ENCODE measurements around the gene OCRL.
A peak's percentile ranks its signal among the peaks of the same experiment; 100 is the strongest.
"Not testable (repeated sequence)": the region's sequence is repeated elsewhere in the genome, so short reads cannot be mapped to it uniquely, and the experiment has no call there.

OCRL gene

GRCh38 chrX:129540722-129541184, 694 bp downstream of the OCRL start:
- peak; percentile 2 for DNase-seq

DNA sequence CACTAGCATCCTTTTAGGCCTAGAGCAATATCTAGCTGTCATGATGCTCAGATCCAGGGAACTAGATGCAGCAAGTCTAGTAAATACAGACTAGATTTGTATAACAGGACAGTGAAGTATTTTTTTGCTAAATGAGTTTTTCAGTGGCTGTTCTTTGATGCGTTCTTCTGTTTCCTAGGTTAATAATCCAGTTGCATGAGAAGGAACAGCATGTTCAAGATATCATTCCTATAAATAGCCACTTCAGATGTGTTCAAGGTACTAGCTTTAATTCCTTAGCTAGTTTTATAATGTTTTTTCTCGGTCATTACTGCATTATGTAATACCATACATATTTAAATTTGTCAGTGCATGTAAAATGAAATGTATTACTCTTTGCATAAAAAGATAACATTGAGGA, 4.7 kb downstream of the OCRL start:
- no peak for DNase-seq

- no peak for DNase-seq
Observed at GRCh38 chrX:129545408-129545807, 5.3 kb downstream of the OCRL start.

DNA sequence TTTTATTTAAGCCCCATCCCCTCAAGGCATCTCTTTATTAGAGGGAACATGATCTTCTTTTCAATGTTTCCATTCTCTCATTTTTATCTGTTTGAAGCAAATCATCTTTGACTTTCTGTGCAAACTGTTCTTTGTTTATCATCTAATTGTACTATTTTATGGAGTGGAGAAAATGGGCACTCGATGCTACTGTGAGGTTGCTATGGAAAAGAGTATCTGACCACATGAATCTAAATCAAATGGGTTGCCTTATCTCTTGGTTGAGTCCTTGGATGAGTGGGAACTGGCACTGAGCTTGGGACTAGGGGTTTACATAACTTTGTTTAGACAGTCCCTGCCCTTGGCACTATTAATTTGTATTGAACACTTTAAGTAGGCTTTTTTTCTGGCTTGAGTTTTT, 9.1 kb downstream of the OCRL start:
- no peak for DNase-seq

DNA sequence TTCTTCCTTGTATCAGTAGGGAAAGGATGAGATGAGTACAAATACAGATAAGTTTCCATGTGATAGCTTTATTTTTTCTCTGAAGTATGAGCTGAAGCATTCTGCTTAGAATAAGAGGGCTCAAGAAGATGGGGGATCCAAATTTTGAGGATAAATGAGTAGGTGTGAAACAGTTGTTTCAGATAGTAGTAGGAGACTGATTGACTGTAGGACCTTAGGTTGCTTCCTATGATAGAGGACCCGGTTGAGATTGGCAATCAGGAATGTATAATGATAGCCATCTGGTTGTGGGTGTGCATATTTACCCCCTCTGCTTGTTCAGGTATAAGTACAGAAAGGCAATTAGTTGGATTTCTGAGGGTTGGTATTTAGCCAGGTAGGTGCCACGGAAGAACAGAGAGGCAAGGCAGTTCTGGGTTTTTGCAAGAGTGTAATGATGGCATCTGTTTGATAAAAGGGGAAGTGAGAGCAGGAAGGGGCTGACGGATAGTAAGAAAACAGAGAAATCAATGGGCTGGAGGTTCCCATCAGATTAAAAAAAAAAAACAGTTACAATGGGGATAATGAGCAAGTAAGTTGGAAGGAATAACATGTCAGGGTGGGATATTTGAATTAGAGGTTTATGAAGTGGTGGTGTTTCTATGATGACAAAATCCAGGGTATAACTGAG, 13.7 kb downstream of the OCRL start:
- no peak for DNase-seq

GRCh38 chrX:129554816-129555215, 14.8 kb downstream of the OCRL start:
- not testable (repeated sequence) for DNase-seq

GRCh38 chrX:129556806-129557315, 16.8 kb downstream of the OCRL start:
- no peak for DNase-seq

GRCh38 chrX:129557844-129558480, 17.9 kb downstream of the OCRL start:
- no peak for DNase-seq

GRCh38 chrX:129559783-129560182, 19.7 kb downstream of the OCRL start:
- DNase-seq = no peak

GRCh38 chrX:129561453-129561852, 21.4 kb downstream of the OCRL start:
- no peak for DNase-seq

DNA sequence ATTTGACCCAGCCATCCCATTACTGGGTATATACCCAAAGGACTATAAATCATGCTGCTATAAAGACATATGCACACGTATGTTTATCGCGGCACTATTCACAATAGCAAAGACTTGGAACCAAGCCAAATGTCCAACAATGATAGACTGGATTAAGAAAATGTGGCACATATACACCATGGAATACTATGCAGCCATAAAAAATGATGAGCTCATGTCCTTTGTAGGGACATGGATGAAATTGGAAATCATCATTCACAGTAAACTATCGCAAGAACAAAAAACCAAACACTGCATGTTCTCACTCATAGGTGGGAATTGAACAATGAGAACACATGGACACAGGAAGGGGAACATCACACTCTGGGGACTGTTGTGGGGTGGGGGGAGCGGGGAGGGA, 24.3 kb downstream of the OCRL start:
- not testable (repeated sequence) for DNase-seq

DNA sequence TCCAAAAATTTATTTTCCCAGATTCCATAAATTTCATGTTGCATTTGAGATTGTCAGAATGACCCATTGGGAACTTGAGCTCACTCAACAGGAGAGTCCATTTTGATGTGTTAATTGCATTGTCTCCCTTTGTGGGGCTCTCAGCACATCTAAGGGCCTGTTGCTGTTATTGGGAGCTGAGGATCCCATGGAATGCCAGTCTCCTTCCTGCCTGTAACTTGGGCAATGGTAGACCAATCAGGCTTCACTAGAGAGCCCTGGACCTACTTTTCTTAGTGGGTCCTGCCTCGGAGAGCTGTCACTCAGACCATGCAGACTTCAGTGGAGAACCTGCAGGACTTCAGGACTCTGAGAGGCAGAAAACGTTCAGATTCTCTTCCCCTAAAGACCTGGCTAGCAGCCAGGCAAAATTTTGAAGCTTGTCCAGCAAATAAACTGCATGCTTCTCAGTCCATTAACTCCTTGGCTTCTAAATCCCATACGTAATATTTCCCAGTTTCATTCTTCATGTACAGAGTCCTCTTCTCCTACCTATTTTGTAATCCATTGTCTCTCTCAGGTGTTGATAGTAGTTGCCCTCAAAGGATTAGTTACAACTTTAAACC, 25.1 kb downstream of the OCRL start:
- no peak for DNase-seq

DNA sequence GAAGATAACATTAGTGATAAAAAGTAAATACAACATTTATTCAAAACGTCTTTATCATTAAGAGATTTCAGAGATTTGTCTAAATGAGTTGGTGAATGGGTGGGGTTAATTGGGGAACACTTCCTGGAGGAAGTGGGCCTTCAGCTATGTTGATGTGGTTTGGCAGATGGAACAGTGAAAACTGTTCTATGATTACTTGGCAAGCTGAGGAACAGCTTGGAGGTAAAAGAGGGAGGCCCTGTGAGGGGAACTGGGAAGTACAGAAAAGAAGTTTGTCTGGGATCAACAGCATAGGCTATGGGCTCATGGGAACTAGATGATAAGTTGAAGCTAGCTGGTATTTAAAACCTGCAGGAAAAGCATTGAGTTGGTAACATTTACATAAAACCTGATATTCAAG, 26.0 kb downstream of the OCRL start:
- DNase-seq = no peak

DNA sequence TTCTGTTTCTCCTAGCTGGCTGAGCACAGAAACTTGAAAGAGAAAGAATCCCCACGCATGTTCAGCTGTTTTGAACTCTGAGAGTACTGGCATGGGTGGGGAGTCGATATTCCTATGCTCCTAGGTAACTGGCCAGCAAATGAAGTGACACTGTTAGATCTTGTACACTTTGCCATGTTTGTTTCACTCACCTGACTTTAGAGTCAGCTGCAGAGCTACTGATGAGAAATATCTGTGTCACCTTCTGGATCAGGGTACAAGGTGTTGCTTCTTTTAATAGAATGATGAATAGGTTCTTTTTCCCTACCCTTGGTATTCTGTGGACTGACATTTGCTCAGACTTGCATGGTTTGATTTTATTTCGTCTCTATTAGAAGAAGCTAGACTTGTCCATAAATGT, 28.3 kb downstream of the OCRL start:
- no peak for DNase-seq

DNA sequence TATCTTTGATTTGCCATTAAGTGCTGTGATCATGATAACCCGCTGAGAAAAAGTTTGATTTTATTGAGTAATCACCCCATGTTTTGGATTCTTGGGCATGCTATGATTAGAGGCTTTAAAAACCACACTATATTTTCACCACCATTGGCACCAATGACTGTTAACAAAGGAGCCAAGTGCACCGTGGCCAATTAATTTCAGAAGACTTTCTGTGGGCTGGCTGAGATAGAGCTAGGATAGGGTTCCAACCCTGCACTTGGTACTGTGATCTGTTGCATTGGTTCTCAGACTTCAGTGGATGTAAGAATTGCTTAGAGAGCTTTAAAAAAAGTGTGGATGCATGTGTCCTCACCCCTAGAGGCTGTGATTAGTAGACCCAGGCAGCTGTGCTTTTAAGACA, 32.4 kb downstream of the OCRL start:
- DNase-seq = no peak

DNA sequence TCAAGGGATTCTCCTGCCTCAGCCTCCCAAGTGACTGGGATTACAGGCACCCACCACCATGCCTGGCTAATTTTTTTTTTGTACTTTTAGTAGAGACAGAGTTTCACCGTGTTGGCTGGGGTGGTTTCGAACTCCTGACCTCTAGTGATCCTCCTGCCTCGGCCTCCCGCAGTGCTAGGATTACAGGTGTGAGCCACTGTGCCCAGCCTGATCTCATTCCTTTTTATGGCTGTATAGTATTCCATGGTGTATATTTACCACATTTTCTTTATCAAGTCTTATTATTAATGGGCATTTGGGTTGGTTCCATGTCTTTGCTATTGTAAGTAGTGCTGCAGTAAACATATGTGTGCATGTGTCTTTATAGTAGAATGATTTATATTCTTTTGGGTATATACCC, 33.6 kb downstream of the OCRL start:
- DNase-seq = not testable (repeated sequence)

DNA sequence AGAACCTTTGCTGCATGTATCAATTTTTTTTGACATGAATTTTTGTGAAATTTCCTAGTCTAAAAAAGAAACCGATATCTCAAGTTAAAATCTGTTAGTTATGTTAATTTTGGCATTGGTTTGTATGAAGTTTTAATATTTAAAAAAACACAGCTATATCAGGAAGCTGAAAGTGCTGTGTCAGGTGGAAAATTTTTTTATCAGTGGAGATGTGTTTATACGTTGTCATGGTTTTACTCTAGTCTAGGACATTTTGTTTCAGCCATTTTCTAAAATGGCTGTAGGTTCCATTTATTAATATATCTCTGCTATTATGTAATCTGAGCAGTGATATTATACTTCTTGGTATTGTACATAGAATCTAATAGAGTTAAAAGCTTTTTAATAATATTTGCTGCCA, 34.2 kb downstream of the OCRL start:
- DNase-seq = no peak

GRCh38 chrX:129576539-129576938, 36.5 kb downstream of the OCRL start:
- DNase-seq = no peak

- no peak for DNase-seq
Observed at GRCh38 chrX:129577473-129577872, 37.4 kb downstream of the OCRL start.

DNA sequence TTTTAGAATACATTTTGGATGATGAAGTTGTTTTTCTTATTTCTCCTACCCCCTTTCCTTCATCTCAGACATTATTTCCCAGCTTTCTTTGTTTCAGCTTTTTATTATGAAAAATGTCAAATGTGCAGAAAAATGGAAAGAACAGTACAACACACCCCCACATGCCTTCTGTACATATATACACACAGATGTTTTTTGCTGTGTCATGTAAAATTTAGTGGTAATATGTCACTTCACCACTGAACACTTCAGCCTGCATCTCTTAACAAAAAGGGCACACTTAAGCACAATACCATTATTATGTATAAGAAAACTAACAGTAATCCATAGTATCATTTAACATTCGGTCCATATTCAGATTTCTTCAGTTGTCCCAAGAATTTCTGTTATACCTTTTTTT, 37.8 kb downstream of the OCRL start:
- DNase-seq = no peak

GRCh38 chrX:129581904-129582303, 41.8 kb downstream of the OCRL start:
- DNase-seq = no peak

DNA sequence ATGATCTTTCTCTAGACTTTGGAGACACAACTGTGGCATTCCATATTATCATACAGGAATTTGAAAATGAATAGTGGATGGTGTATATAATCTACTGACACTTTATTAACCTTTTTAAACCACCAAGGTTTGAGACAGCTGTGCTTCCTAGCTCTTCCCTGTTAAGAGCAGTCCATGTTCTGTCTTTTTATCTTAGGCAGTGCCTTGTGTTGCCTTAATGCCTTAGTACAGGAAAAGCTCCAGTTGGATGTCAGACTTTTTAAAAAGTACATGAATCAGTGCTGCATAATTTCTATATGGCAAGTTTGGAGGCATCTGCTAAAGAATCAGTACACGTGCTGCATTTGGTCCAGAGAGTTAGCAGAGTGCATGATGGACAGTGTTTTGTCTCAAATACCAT, 45.1 kb downstream of the OCRL start:
- DNase-seq = no peak

- DNase-seq = no peak
Observed at GRCh38 chrX:129585691-129586090, 45.6 kb downstream of the OCRL start.

- no peak for DNase-seq
Observed at GRCh38 chrX:129586446-129586845, 46.4 kb downstream of the OCRL start.
